PC-9 (cell line): ENCODE measurements around the gene SLC7A10.

Experiments used
- CTCF ChIP-seq: fragments of 200-600 bp; sonication (generic); conservative IDR thresholded peaks from 2 replicates; pipeline ENCODE4 v1.6.1; 2017; ENCODE audit warnings: mixed run types, antibody characterized with exemption, mild to moderate bottlenecking, moderate library complexity
- EZH2 ChIP-seq: fragments of 200-600 bp; sonication (generic); IDR thresholded peaks from 2 replicates; pipeline ENCODE4 v1.8.0; 2017; ENCODE audit warnings: antibody characterized with exemption, low read depth

DNA sequence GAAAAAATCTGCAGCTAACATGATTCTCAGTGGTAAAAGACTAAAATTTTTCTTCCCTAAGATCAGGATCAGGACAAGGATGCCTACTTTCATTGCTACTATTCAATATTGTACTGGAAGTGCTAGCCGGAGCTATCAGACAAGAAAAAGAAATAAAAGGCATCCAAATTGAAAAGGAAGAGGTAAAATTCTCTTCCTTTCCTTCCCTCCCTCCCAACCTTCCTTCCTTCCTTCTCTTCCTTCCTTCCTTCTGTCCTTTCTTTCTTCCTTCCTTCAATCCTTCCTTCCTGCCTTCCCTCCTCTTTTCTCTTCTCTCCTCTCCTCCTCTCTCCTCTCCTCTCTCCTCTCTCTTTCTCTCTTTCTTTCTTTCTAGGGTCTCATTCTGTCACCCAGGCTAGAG lies 58.2 kb downstream of the SLC7A10 start:
- no peak for TF ChIP-seq CTCF
- no peak for TF ChIP-seq EZH2
